Muscle of leg (tissue), 11 donors: ENCODE measurements around the gene CCDC102B. TPM values are rescaled to one million over a fixed set of nuclear protein-coding genes. Genes with fewer than 3 reads are reported as not detected.
"Not testable (repeated sequence)": the region's sequence is repeated elsewhere in the genome, so short reads cannot be mapped to it uniquely, and the experiment has no call there.

Experiments used
- DNase-seq: peaks from one replicate; pipeline ENCODE4 v3.0.0; 2013
- H3K27ac ChIP-seq: one replicate; pipeline ENCODE4 v1.5.1; 2013; ENCODE audit warnings: mild to moderate bottlenecking, low read length, control low read depth
- H3K27me3 ChIP-seq: one replicate; pipeline ENCODE4 v1.6.1; 2013; ENCODE audit warnings: low read length; ENCODE audit not compliant: control insufficient read depth, insufficient read depth
- H3K36me3 ChIP-seq: one replicate; pipeline ENCODE4 v1.6.1; 2013; ENCODE audit warnings: low read length; ENCODE audit not compliant: control insufficient read depth, insufficient read depth
- H3K4me1 ChIP-seq: one replicate; pipeline ENCODE4 v1.6.1; 2013; ENCODE audit warnings: low read length; ENCODE audit not compliant: control insufficient read depth, insufficient read depth
- H3K4me3 ChIP-seq: one replicate; pipeline ENCODE4 v1.5.1; 2013; ENCODE audit warnings: low read length, control low read depth
- H3K9me3 ChIP-seq: replicated peaks from 2 replicates; pipeline ENCODE4 v1.6.1; 2013; ENCODE audit warnings: low read depth, low read length; ENCODE audit not compliant: control insufficient read depth
- WGBS: methylation state at CpG from one replicate; pipeline ENCODE4 v1.1.5; 2013; ENCODE audit warnings: missing lambda C conversion rate; ENCODE audit not compliant: insufficient coverage; 5-methylcytosine and 5-hydroxymethylcytosine counted together
- polyA plus RNA-seq, 8 donors: library from polyadenylated mRNA; unstranded; fragments of 120-200 nt; gene quantifications; one replicate each; pipeline versions ENCODE4 v1.2.1 to v1.2.3, GENCODE V29; 2013; ENCODE audit warnings: inconsistent platforms in 1 of 8, low replicate concordance in 1 of 8; ENCODE audit not compliant: insufficient read length in 8 of 8, insufficient read depth in 1 of 8
- total RNA-seq: library from RNA; stranded (reverse); fragments of 120-200 nt; gene quantifications from one replicate; pipeline ENCODE4 v1.2.4, GENCODE V29; 2013

CCDC102B gene
- total and polyA plus RNA-seq, 9 donors, result 8.2 to 30.9 (median 12.1) TPM

- Histone ChIP-seq H3K4me1 (no peaks in the 10 kb centered on the region), H3K27ac (no peak overlapping the region), H3K9me3 (no peaks in the 10 kb centered on the region), H3K27me3 (no peaks in the 10 kb centered on the region), H3K4me3 (no peak overlapping the region), H3K36me3 (no peaks in the 10 kb centered on the region)
- DNase-seq, result no peak
- 58% methylated on average over 3 of the region's 6 CpGs for WGBS
Measured at GRCh38 chr18:68928762-68929675, 131.1 kb downstream of the CCDC102B start.

GRCh38 chr18:68935686-68936085, 137.8 kb downstream of the CCDC102B start:
- no peaks in the 10 kb centered on the region for H3K9me3 ChIP-seq
- DNase-seq, result no peak
- no peak overlapping the region for H3K27ac ChIP-seq
- H3K4me1 ChIP-seq, result no peaks in the 10 kb centered on the region
- H3K36me3 ChIP-seq, result no peaks in the 10 kb centered on the region
- H3K4me3 ChIP-seq, result no peak overlapping the region
- H3K27me3 ChIP-seq, result no peaks in the 10 kb centered on the region

- no peaks in the 10 kb centered on the region for H3K4me1 ChIP-seq
- no peak overlapping the region for H3K27ac ChIP-seq
- no peak overlapping the region for H3K4me3 ChIP-seq
- no peaks in the 10 kb centered on the region for H3K36me3 ChIP-seq
- no peak for DNase-seq
- H3K9me3 ChIP-seq, result no peaks in the 10 kb centered on the region
- 69% methylated on average over 3 of the region's 4 CpGs for WGBS
- H3K27me3 ChIP-seq, result no peaks in the 10 kb centered on the region
Measured at GRCh38 chr18:68937029-68937599, 139.2 kb downstream of the CCDC102B start.

GRCh38 chr18:68940039-68940438, 142.2 kb downstream of the CCDC102B start:
- DNase-seq, result no peak
- no peak overlapping the region for H3K4me3 ChIP-seq
- no peaks in the 10 kb centered on the region for H3K9me3 ChIP-seq
- H3K27me3 ChIP-seq, result no peaks in the 10 kb centered on the region
- no peak overlapping the region for H3K27ac ChIP-seq
- H3K36me3 ChIP-seq, result no peaks in the 10 kb centered on the region
- no CpG with 5 or more reads among the region's 2 CpGs for WGBS
- no peaks in the 10 kb centered on the region for H3K4me1 ChIP-seq

- no peaks in the 10 kb centered on the region for H3K27me3 ChIP-seq
- no peaks in the 10 kb centered on the region for H3K4me1 ChIP-seq
- no peak for DNase-seq
Measured at GRCh38 chr18:68940754-68941153, 142.9 kb downstream of the CCDC102B start.

GRCh38 chr18:68942230-68942629, 144.3 kb downstream of the CCDC102B start:
- no peaks in the 10 kb centered on the region for H3K9me3 ChIP-seq
- no peaks in the 10 kb centered on the region for H3K4me1 ChIP-seq
- no peak overlapping the region for H3K4me3 ChIP-seq
- DNase-seq, result no peak
- H3K27ac ChIP-seq, result no peak overlapping the region
- 65% methylated on average over 5 of the region's 7 CpGs for WGBS
- no peaks in the 10 kb centered on the region for H3K36me3 ChIP-seq
- H3K27me3 ChIP-seq, result no peaks in the 10 kb centered on the region

More at GRCh38 chr18:68940754-68941153, 142.9 kb downstream of the CCDC102B start:
- Histone ChIP-seq H3K36me3 (no peaks in the 10 kb centered on the region), H3K9me3 (no peaks in the 10 kb centered on the region), H3K27ac (no peak overlapping the region), H3K4me3 (no peak overlapping the region)

- peak; percentile 4 for DNase-seq
- not testable (repeated sequence) for H3K4me1 ChIP-seq, H3K27ac ChIP-seq, H3K36me3 ChIP-seq, H3K4me3 ChIP-seq, H3K27me3 ChIP-seq, H3K9me3 ChIP-seq
- WGBS, result no CpG with 5 or more reads among the region's 2 CpGs
Measured at GRCh38 chr18:68943861-68944260, 146.0 kb downstream of the CCDC102B start.

GRCh38 chr18:68944330-68944729, 146.4 kb downstream of the CCDC102B start:
- no peaks in the 10 kb centered on the region for H3K4me1 ChIP-seq
- no peak overlapping the region for H3K27ac ChIP-seq
- no peak for DNase-seq
- H3K27me3 ChIP-seq, result no peaks in the 10 kb centered on the region
- H3K4me3 ChIP-seq, result no peak overlapping the region
- no CpG with 5 or more reads among the region's 1 CpG for whole genome bisulfite sequencing
- H3K36me3 ChIP-seq, result no peaks in the 10 kb centered on the region
- H3K9me3 ChIP-seq, result no peaks in the 10 kb centered on the region

GRCh38 chr18:68944826-68945225, 146.9 kb downstream of the CCDC102B start:
- no peaks in the 10 kb centered on the region for H3K4me1 ChIP-seq
- no peak overlapping the region for H3K27ac ChIP-seq
- no peaks in the 10 kb centered on the region for H3K9me3 ChIP-seq
- WGBS, result no CpG with 5 or more reads among the region's 1 CpG
- DNase-seq, result no peak
- no peaks in the 10 kb centered on the region for H3K27me3 ChIP-seq
- H3K4me3 ChIP-seq, result no peak overlapping the region
- no peaks in the 10 kb centered on the region for H3K36me3 ChIP-seq

GRCh38 chr18:68948622-68949021, 150.7 kb downstream of the CCDC102B start:
- H3K4me1 ChIP-seq, result no peaks in the 10 kb centered on the region
- H3K36me3 ChIP-seq, result no peaks in the 10 kb centered on the region
- no peaks in the 10 kb centered on the region for H3K27me3 ChIP-seq
- WGBS, result 85% methylated on average over 2 of the region's 4 CpGs
- no peaks in the 10 kb centered on the region for H3K9me3 ChIP-seq
- DNase-seq, result no peak
- H3K4me3 ChIP-seq, result no peak overlapping the region
- H3K27ac ChIP-seq, result no peak overlapping the region
